Measurements from ENCODE around the gene AP3D1. TPM values are rescaled to one million over a fixed set of nuclear protein-coding genes. Genes with fewer than 3 reads are reported as not detected.

Gene AP3D1
- total RNA-seq, 1 experiment from 2014 or later = 103 TPM

GRCh38 chr19:2117215-2117960 lies 34.0 kb downstream of the AP3D1 start:
- Histone ChIP-seq H3K9me3 (ENCODE audit: low read length) (no peaks in the 10 kb centered on the region), H3K4me1 (ENCODE audit: insufficient read depth, low read length) (no peaks in the 10 kb centered on the region), H3K27ac (ENCODE audit: low read length) (no peak overlapping the region), H3K4me3 (ENCODE audit: low read length) (no peak overlapping the region), H3K36me3 (ENCODE audit: low read depth, low read length) (peaks cover 11% of the 10 kb centered on the region), H2AFZ (ENCODE audit: low read length) (no peak overlapping the region), H3K79me2 (ENCODE audit: low read length) (no peaks in the 10 kb centered on the region), H3K4me2 (ENCODE audit: low read length) (no peak overlapping the region), H3K9ac (ENCODE audit: low read length) (no peak overlapping the region), H3K27me3 (ENCODE audit: low read length) (no peaks in the 10 kb centered on the region), H4K20me1 (ENCODE audit: low read length) (no peaks in the 10 kb centered on the region), H3F3A (ENCODE audit: low read length, unreplicated experiment) (no peaks in the 10 kb centered on the region), H3K9me2 (replicated peaks; ENCODE audit: low read length) (no peaks in the 10 kb centered on the region)
- ChIA-PET CTCF (no interaction called here), POLR2A (ENCODE audit: unreplicated experiment) (no interaction called here)
- no TSS peak for BruUV-seq (replicated peaks)
- ATAC-seq (no peak), DNase-seq (no peak)
- no peak for TF ChIP-seq EZH2phosphoT487 (IDR thresholded peaks at IDR 0.05; ENCODE audit: borderline replicate concordance, low read length)
- TF ChIP-seq EZH2 (IDR thresholded peaks at IDR 0.05; ENCODE audit: low read length, unreplicated experiment) = no peak
- no peak for TF ChIP-seq CTCF (conservative IDR thresholded peaks at IDR 0.05; ENCODE audit: low read depth, low read length)
- intact Hi-C loops (cut with micrococcal nuclease) = no loop called here

GRCh38 chr19:2116507-2116906 lies 34.9 kb downstream of the AP3D1 start:
- H3K4me2 ChIP-seq (ENCODE audit: low read length) = no peak overlapping the region
- H3F3A ChIP-seq (ENCODE audit: low read length, unreplicated experiment) = no peaks in the 10 kb centered on the region
- no peak overlapping the region for H3K9ac ChIP-seq (ENCODE audit: low read length)
- intact Hi-C loops (cut with micrococcal nuclease) = no loop called here
- H2AFZ ChIP-seq (ENCODE audit: low read length) = no peak overlapping the region
- no peak for DNase-seq
- H3K27ac ChIP-seq (ENCODE audit: low read length) = no peak overlapping the region
- ChIA-PET CTCF (no interaction called here), POLR2A (ENCODE audit: unreplicated experiment) (no interaction called here)
- H3K27me3 ChIP-seq (ENCODE audit: low read length) = no peaks in the 10 kb centered on the region
- no peaks in the 10 kb centered on the region for H3K9me3 ChIP-seq (ENCODE audit: low read length)
- H3K9me2 ChIP-seq (replicated peaks; ENCODE audit: low read length) = no peaks in the 10 kb centered on the region
- H3K36me3 ChIP-seq (ENCODE audit: low read depth, low read length) = peaks cover 13% of the 10 kb centered on the region
- ATAC-seq = no peak
- no peaks in the 10 kb centered on the region for H3K4me1 ChIP-seq (ENCODE audit: insufficient read depth, low read length)
- TF ChIP-seq EZH2 (IDR thresholded peaks at IDR 0.05; ENCODE audit: low read length, unreplicated experiment) (no peak), EZH2phosphoT487 (IDR thresholded peaks at IDR 0.05; ENCODE audit: borderline replicate concordance, low read length) (no peak), CTCF (conservative IDR thresholded peaks at IDR 0.05; ENCODE audit: low read depth, low read length) (no peak)
- no peaks in the 10 kb centered on the region for H4K20me1 ChIP-seq (ENCODE audit: low read length)
- H3K79me2 ChIP-seq (ENCODE audit: low read length) = no peaks in the 10 kb centered on the region
- no TSS peak for BruUV-seq (replicated peaks)
- no peak overlapping the region for H3K4me3 ChIP-seq (ENCODE audit: low read length)

- CTCF ChIA-PET = no interaction called here
Measured at GRCh38 chr19:2115911-2116426, 35.4 kb downstream of the AP3D1 start.

More at GRCh38 chr19:2115911-2116426, 35.4 kb downstream of the AP3D1 start:
- Histone ChIP-seq H3K79me2 (ENCODE audit: low read length) (no peaks in the 10 kb centered on the region), H4K20me1 (ENCODE audit: low read length) (no peaks in the 10 kb centered on the region), H3K4me3 (ENCODE audit: low read length) (no peak overlapping the region), H3K36me3 (ENCODE audit: low read depth, low read length) (peaks cover 13% of the 10 kb centered on the region), H3K27ac (ENCODE audit: low read length) (no peak overlapping the region), H3F3A (ENCODE audit: low read length, unreplicated experiment) (no peaks in the 10 kb centered on the region), H3K9ac (ENCODE audit: low read length) (no peak overlapping the region), H3K9me2 (replicated peaks; ENCODE audit: low read length) (no peaks in the 10 kb centered on the region), H2AFZ (ENCODE audit: low read length) (no peak overlapping the region), H3K4me1 (ENCODE audit: insufficient read depth, low read length) (no peaks in the 10 kb centered on the region), H3K27me3 (ENCODE audit: low read length) (no peaks in the 10 kb centered on the region), H3K9me3 (ENCODE audit: low read length) (no peaks in the 10 kb centered on the region), H3K4me2 (ENCODE audit: low read length) (no peak overlapping the region)
- DNase-seq = no peak
- POLR2A ChIA-PET (ENCODE audit: unreplicated experiment) = no interaction called here
- no peak for ATAC-seq
- no TSS peak for BruUV-seq (replicated peaks)
- TF ChIP-seq EZH2phosphoT487 (IDR thresholded peaks at IDR 0.05; ENCODE audit: borderline replicate concordance, low read length) (no peak), CTCF (conservative IDR thresholded peaks at IDR 0.05; ENCODE audit: low read depth, low read length) (no peak), EZH2 (IDR thresholded peaks at IDR 0.05; ENCODE audit: low read length, unreplicated experiment) (no peak)
- intact Hi-C loops (cut with micrococcal nuclease) = no loop called here

All from PC-3 (cell line).